ENCODE results near the gene RABGAP1L. TPM values are rescaled to one million over a fixed set of nuclear protein-coding genes. Genes with fewer than 3 reads are reported as not detected.
"Not testable (repeated sequence)": the region's sequence is repeated elsewhere in the genome, so short reads cannot be mapped to it uniquely, and the experiment has no call there.

Gene RABGAP1L
- total RNA-seq, 1 donor from 2014 or later = 54.4 TPM

DNA sequence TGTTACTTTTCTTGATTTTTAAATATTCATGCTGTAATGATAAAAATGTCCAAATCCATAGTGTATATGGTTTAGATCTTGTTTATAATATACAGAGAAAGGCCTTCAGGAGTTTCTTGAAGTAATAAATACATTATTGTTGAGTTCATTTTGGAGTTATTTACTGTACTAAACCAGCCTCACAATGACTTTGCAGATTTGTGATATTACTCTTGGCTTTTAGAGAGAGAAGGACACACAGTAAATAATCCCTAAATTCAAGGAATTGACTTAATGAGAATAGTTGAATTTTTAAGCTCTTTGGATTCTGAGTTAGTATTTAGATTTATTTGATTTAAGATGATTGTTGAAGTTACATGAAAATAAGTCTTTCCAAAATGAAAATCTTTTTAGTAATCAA lies 38.9 kb downstream of the RABGAP1L start:
- DNase-seq = no peak

GRCh38 chr1:174200746-174201145 lies 41.4 kb downstream of the RABGAP1L start:
- DNase-seq = no peak

- no peak for DNase-seq
Measured at GRCh38 chr1:174204697-174205308, 45.5 kb downstream of the RABGAP1L start.

- DNase-seq = no peak
Measured at GRCh38 chr1:174206148-174206836, 47.0 kb downstream of the RABGAP1L start.

DNA sequence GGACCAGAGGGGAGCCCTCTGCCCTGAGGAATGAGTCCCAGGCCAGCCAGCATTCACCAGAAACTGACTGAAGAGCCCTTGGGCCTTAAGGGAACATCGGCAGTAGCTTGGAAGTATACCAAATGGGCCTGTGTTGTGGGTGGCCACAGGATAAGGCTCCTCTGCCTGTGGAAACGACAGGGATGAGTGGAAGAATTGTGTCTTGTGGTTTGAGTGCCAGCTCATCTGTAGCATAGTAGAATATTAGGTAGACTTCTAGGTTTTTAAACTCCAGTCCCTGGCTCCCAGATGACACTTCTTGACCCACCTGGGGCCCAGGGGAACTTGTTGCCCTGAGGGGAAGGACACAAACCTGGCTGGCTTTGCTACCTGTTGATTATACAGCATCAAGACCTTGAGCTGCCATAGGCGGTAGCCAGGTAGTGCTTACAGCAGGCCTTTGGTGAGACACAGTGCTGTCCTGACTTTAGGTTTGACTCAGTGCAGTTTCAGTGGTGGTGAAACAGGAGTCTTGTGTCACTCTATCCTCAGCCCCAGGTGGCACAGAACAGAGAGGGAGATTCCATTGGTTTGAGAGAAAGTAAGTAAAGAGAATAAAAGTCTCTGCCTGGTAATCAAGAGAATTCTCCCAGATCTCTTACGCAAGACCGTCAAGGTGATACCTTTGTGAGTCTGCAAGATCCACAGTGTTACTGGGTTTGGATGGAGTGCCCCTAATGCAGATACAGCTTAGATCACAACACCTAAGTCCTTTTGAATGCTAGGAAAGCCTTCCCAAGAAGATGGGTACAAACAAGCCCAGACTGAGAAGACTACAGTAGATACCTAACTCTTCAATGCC lies 50.2 kb downstream of the RABGAP1L start:
- no peak for DNase-seq

GRCh38 chr1:174211486-174211885 lies 52.2 kb downstream of the RABGAP1L start:
- no peak for DNase-seq

GRCh38 chr1:174215766-174216165 lies 56.4 kb downstream of the RABGAP1L start:
- DNase-seq = no peak

DNA sequence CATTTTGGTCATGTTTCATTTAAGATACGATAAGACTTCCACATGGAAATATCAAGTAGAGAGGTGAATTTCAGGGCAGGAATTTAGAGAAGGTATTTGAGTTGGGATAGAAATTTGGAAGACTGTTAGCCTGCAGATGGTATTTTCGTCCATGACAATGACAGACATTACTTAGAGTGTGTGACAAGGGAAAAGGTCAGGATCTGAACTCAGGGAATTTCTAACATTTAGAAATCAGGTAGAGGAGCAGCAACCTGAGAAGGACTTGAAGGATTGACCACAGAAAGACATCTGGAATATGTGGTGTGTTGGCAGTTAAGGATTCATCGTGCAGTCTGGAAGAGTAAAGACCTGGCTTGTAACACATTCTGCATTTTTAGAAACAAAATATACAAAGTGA lies 57.9 kb downstream of the RABGAP1L start:
- no peak for DNase-seq

- DNase-seq = peak; percentile 2
Measured at GRCh38 chr1:174217787-174218574, 58.7 kb downstream of the RABGAP1L start.

DNA sequence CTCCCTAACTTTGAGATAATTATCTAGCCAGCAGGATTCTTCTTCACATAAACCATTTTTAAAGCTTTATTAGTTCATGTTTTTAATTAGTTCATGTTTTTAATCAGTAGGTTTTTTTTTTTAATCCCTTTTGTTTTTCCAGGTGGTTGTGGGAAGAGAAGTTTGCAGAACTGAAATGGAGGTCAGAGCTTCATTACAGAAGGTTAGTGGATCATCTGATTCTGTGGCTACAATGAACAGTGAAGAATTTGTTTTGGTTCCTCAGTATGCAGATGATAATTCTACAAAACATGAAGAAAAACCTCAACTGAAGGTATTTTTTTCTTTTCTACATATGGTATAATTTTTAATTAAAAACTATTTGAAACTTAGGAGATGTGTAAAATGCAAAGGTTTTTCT lies 59.7 kb downstream of the RABGAP1L start:
- no peak for DNase-seq

DNA sequence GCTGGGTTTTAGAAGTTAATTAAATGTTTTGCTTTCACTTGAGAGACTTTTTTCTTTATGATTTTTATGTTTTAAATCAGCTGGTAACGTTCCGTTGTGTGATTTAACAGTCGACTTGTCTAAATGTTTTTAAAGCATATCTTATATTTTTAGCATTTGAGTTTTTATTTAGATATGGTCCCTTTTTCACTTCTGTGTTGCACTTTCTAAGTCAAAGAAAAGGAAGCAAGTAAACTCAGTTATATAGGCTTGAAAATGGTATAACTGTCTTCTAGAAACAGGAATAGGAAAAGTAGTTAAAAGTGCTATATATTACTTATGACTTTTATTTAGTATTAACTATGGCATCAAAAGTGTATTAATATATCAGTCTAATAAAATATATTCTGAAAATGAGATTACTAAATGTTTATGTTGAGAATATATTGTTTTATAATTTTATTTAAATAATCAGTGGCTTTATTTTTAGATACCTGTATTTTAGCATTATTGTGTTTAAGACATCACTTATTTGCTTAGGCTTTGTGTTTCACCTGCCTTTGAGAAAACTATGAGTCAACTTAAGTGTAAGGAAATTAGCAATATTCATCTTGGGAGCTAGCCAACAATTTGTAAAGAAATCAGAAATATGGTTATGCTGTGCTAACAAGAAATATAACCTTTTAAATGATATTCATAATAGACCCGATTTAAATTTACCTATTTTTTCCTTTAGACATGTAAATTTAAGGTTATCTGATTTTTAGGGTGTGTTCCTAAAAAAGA lies 60.5 kb downstream of the RABGAP1L start:
- no peak for DNase-seq

DNA sequence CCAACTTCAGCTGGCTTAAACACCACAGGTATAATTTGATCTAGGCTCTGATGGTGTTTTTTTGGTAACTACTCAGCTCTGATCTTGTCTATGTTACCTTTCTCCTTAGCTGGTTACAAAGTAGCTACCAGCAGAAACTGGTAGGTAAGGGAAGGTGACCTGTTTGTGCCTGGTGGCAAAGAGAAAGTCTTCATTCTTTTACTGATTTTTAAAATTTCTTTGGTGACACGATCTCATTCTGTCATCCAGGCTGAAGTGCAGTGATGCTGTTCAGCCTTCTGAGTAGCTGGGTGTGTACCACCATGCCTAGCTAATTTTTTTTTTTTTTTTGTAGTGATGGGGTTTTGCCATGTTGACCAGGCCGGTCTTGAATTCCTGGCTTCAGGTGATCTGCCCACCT lies 62.4 kb downstream of the RABGAP1L start:
- no peak for DNase-seq

GRCh38 chr1:174222166-174222949 lies 63.0 kb downstream of the RABGAP1L start:
- DNase-seq = no peak

GRCh38 chr1:174224641-174225040 lies 65.3 kb downstream of the RABGAP1L start:
- no peak for DNase-seq

DNA sequence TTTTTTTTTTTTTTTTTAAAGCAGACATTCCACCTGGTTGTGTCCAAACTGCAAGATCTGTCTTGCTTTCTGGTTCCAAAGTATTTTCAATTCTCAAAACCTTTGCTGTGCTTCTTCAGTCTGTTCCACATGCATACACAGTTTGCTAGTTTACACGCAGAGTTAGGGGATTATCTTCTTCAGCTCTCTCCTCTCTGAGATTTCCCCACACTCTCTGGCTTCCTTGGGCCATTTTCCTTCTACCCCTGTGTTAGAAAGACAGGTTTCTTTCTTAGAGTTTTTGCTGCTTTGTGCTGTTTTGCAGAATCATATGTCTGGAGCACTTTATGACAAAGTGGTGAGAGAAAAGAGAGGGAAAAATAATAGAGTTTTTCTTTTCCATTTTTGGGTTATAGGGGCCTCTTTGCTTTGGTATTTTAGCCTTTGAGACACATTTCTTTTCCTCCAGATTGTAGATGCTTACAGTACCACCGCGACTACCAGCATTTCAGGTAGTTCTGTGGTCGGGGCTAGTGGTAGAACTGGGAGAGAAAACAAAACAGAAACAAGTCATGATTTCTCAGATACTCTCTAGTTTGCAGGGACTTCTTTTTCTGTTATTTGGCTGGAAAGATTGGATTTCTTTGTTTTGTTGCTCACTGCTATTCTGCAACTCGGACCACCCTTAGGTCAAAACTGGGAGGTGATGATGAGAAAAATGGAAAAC lies 66.3 kb downstream of the RABGAP1L start:
- DNase-seq = no peak

DNA sequence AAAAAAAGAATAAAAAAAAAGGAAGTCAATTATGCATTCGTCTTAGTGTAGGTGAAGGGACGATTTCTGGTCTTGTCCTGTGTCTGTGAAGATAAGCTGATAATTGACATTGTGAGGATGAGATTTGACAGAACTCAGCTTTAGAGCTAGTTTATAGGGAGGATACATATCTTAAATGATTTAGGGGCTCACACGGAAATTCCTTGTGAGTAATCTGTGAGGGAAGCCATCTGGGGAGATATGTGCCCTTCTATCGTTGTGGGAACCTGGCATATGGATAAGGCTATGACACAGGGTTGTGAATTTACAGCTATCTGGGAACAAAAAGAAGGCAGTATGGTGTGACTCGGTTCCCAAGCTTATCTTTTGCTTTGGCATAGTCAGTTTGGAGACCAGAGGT lies 71.1 kb downstream of the RABGAP1L start:
- no peak for DNase-seq

DNA sequence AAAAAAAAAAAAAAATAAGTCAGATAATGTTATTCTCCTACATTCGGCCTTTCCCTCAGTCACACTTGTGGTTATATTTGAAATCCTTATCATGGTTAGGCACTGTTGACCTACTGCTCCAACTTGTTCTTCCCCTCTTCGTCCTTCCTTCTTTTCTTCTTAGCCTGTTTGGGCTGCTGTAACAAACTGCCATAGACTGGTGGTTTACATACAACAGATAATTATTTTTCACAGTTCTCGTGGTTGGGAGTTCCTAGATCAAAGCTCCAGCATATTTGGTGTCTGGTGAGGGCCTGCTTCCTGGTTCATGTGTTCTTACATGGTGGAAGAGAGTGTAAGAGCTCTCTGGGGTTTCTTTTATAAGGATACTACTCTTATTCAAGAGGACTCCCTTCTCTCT lies 73.4 kb downstream of the RABGAP1L start:
- DNase-seq = no peak

GRCh38 chr1:174238845-174239501 lies 79.7 kb downstream of the RABGAP1L start:
- DNase-seq = not testable (repeated sequence)

- no peak for DNase-seq
Measured at GRCh38 chr1:174239541-174239940, 80.2 kb downstream of the RABGAP1L start.

- no peak for DNase-seq
Measured at GRCh38 chr1:174242856-174243255, 83.5 kb downstream of the RABGAP1L start.

All from skin of body (tissue), 2 donors.